Ammon's horn (tissue), 1 donor: ENCODE results near the gene ARHGAP9.
"Not testable (repeated sequence)": the region's sequence is repeated elsewhere in the genome, so short reads cannot be mapped to it uniquely, and the experiment has no call there.

Source experiments
- DNase-seq: peaks from one replicate; pipeline ENCODE4 v3.0.0-alpha.2; 2016; ENCODE audit warnings: low spot score

ARHGAP9 gene

DNA sequence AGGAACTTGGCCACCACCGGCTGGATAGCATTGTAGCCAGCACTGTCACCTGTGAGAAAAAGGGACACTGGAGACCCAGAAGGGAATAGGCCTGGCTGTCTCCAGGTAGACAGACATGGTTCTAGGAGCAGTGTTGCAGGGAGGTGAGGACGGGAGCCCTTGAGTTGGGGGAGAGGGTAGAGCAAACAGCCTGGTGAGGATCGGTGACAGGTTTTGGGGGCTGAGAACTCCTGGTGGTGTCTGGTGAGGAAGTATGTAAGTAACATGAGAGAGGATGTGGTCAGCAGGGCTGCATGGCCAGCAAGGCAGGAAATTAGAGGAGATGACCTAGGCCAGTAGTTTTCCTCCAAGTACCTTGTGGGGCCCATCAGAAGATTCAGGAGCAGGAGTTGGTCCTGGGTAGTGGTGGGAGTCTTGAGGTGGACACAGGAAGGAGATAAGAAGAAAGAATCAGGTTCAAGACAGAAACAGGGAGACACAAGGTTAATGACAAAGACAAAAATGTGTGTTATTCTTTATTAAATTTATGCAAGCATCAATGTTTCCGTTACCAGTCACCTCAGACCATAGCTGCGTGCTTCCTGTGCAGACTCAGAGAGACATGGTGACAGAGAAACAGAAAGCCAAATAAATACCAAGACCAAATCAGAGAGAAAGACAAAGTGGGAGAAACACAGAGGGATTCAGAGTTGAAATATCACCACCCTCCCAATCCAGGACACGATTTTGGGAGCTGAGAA, at the start of gene ARHGAP9:
Gene ARHGAP9, minus strand, starts transcription at position 491 of the 740 bp plus-strand sequence. Its CDS starts 460 bp downstream, at position 31.
- peak; percentile 58 for DNase-seq

DNA sequence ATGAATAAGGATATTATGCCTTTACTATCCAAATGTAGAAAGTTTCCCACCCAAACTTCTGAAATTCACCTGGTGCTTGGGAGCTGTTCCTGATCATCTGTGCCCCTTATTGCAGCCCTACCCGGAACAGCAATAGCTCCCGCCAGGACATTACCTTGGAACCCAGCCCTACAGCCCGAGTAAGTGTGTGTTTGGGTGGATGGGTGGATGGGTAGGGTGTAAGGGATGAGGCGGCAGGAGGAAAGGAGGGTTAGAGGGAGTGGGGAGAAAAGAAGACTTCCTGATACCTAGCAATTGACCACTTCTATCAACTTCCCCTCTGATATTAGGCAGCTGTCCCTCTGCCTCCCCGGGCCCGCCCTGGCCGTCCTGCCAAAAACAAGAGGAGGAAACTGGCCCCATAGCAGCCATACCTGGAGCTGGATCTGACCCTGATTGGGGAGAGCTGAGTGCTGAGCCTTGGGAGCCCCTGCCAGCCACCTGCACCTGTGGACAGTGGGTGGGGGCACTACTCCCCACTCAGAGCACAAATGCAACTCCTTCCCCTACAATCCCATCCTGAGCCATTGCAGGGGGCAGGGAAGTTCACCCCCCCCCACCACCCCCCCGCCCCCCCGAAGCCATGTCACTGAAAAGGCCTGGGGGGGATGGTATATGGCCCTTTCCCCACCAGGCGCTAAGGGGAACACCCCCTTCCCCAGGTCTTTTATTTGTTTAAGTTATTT, 49.3 kb upstream of the ARHGAP9 start:
- no peak for DNase-seq

DNA sequence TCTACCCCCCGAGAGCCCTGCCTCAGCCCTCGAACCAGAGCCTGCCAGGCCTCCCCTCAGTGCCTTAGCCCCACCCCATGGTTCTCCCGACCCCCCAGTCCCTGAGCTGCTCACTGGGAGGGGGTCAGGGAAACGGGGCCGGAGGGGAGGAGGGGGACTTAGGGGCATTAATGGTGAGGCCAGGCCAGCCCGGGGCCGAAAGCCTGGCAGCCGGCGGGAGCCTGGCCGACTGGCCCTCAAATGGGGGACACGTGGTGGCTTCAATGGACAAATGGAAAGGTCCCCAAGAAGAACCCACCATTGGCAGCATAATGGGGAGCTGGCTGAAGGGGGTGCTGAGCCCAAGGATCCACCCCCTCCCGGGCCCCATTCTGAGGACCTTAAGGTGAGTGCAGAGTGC, 48.5 kb upstream of the ARHGAP9 start:
- DNase-seq: no peak

DNA sequence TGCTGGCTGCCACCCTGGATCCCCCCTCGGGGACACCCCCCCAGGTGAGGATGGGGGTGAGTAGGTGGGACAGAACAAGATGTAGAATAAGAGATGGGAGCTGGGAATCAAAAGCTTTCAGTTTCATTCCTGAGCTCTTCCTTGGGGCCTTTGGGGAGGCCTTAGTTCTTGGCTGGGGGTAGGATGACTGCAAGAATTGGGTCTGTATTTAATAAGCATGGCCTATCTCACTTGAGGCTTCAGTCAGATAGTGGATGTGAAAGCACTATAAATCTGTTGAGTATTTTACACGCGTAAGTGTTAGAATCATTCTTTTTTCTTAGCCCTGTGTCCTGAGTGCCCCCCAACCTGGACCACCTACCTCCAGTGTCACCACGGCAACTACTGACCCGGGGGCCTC, 47.5 kb upstream of the ARHGAP9 start:
- DNase-seq: no peak

DNA sequence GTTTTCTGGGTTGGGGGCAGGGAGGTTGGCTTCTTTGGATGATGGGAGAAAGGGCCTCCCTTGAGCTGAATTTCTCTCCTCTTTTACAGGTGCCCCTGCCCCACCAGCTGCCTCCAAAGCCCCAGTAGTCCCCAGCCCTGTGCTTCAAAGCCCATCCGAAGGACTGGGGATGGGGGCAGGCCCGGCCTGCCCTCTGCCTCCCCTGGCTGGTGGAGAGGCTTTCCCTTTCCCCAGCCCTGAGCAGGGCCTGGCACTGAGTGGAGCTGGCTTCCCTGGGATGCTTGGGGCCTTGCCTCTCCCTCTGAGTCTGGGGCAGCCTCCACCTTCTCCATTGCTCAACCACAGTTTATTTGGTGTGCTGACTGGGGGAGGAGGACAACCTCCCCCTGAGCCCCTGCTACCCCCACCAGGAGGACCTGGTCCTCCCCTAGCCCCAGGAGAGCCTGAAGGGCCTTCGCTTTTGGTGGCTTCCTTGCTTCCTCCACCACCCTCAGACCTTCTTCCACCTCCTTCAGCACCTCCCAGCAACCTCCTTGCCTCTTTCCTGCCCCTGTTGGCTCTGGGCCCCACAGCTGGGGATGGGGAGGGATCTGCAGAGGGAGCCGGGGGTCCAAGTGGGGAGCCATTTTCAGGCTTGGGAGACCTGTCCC, 46.9 kb upstream of the ARHGAP9 start:
- DNase-seq: no peak

DNA sequence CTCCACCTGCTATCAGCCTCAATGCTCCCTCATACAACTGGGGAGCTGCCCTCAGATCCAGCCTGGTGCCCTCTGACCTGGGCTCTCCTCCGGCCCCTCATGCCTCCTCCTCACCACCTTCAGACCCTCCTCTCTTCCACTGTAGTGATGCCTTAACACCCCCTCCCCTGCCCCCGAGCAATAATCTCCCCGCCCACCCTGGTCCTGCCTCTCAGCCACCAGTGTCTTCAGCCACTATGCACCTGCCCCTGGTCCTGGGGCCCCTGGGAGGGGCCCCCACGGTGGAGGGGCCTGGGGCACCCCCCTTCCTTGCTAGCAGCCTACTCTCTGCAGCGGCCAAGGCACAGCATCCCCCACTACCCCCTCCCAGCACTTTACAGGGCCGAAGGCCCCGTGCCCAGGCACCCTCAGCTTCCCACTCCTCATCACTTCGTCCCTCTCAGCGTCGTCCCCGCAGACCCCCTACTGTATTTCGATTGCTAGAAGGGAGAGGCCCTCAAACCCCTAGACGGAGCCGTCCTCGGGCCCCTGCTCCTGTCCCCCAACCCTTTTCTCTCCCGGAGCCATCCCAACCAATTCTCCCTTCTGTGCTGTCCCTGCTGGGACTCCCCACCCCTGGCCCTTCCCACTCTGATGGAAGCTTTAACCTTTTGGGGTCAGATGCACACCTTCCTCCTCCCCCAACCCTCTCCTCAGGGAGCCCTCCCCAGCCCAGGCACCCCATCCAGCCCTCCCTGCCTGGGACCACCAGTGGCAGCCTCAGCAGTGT, 46.1 kb upstream of the ARHGAP9 start:
- no peak for DNase-seq

DNA sequence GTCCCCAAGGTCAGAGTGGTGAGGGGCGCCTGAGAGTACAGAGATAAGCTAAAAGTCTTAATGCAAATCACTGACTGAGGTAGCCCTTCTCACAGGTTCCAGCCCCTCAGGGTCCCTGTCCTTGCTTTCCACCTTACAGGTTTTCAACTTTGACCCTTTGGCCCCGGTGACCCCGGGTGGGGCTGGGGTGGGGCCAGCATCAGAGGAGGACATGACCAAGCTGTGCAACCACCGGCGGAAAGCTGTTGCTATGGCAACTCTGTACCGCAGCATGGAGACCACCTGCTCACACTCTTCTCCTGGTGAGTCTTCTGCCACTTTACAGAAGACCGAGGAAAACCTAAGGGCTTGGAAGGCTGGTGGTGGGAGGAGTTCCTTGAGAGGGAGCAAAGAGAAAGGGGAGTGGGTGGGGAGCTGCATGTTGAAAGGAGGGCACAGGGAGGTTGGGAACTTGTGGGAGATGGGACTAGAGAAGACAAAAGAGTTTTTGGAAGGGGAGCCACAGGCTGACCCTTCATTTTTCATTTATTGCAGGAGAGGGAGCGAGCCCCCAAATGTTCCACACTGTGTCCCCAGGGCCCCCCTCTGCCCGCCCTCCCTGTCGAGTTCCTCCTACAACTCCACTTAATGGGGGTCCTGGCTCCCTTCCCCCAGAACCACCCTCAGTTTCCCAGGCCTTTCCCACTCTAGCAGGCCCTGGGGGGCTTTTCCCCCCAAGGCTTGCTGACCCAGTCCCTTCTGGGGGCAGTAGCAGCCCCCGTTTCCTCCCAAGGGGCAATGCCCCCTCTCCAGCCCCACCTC, 45.3 kb upstream of the ARHGAP9 start:
- no peak for DNase-seq

DNA sequence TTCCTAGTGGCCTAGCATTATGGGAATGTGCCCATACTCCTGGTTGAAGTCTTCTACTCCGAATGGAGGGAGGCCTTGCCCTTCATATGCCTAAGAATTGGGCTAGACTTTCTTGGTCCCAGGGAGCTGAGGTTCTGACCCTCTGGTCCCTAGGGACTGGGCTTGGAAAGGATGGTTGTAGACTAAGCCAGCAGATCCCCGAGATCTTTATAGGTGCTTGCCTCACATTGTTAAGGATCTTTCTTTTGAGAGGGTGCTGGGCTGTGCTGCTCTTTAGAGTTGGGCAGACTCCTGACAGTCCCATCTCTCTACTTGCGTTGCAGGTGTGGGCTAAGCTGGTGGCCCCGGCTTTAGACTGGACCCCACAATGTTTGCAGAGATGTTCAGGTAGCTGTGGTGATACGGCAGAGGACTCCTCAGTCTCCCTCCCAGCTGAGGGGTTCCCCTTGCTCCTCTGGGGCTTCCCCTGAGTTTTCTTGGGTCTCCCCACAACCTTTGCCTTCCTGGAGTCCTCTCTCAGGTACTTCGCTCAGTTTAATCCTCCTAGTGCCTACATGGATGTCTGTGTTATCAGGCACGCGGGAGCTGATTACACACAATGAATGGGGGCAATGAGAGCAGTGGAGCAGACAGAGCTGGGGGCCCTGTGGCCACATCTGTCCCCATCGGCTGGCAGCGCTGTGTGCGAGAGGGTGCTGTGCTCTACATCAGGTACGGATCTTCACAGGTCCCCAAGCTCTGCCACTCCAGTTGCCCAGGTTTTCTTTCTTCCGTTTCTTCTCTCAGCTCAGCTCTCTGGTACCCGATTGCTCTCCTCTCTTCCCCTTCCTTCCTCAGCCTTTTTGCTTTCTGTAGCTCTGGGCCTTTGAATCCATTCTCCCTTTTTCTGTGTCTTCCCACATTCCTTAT, 44.3 kb upstream of the ARHGAP9 start:
- no peak for DNase-seq

DNA sequence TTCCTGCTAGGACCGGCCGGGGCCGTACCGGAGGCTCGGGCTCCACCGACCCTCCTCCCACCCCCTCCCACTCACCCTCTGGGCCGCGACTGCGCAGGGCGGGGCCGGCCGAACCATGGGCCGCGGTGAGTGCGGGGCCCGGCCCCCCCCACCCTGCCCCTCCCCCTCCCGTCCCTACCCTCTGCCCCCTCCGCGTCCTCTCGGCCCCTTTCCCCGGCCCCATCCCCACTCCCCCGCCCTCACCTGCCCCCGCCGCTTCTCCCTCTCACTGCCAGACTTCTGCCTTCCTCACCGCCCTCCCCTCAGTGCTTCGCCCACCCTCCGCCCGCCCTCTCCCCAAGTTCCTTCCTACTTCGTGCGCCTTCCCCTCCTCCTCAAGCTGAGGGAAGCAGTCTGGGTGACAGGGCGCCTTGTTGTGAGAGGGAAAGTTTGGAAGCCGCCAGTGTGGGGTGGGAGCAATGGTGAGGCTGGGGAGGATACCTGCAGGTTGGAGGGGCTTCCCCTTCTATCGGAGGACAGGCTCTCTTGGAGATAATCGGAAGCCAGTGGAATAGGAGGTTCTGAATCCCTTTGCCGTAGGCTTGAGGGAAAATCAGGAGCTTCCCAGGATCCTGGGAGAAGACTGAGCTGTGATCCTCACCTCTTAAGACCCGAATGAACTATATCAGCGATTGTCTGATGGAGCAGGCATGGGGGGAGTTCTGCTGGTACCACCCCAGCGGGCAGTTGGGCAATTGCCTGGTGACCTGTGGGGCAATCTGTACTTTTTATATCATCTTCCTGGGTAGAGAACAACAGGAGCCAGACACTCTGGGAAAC, 43.4 kb upstream of the ARHGAP9 start:
- DNase-seq: peak; percentile 79

DNA sequence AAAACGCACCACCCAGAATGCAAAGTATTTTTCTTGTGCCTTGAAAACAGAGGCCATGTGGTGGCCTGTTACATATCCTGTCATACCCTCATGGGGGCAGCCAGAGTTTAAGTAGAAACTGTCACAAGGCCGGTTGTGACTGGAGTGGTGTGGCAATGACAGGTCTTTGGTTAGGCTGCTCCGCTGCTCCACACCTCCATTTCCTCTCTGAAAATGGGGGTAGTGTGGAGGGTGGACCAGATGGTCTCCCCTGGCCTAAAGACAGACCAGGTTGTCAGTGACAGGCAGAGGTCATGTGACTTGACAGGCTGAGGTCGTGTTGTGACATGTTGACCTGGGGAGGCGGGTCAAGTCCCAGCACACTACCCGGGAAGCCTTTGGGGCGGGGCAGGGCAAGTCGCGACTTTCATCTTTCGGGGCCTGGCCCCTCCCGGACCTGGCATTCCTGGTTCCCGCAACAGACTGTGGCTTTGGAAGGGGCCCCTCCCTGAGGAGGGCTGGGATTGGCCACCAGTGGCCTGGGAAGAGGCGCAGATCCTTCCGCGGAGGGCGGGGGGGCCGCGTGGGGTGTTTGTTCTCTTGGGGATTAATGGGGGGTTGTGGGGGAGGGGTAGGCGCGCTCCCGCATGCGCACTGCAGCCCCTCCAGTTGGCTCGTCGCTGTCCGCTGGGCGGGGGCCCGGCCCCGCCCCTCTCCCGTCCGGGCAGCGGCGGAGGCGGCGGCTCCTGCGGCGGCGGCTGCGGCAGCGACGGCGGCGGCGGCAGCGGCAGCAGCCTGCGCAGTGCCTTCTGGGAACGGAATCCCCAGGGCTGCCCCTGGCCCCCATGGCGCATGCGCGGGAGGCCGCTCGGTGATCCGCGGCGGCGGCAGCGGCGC, 42.6 kb upstream of the ARHGAP9 start, which contains the start of gene MBD6:
Gene MBD6, plus strand, starts transcription at position 814 of the 876 bp plus-strand sequence. CDS start 1,480 bp downstream, outside the sequence.
- peak; percentile 88 for DNase-seq

DNA sequence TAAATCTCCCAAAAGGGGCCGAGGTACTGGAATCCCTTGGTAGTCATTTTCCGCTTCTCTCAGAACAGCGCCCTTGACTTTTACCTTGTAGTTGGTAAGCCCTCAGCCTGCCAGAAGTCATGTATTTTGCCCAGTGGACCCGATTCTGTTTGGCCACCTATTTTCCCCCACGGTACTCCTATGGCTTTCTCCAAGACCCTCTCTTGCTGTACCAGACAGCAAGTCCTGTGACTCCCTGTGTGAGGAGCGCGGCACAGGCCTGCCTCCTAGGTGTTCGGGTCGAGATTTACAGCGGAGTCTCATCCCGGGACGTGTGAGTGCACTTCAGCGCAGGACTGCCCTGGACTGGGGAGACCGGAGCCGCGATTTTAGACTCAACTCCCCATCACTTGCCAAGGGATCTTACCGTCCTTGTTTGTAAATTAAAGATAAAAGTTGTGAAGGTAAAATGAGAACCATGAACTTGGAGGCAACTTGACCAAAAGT, 41.9 kb upstream of the ARHGAP9 start:
- DNase-seq: peak; percentile 54

DNA sequence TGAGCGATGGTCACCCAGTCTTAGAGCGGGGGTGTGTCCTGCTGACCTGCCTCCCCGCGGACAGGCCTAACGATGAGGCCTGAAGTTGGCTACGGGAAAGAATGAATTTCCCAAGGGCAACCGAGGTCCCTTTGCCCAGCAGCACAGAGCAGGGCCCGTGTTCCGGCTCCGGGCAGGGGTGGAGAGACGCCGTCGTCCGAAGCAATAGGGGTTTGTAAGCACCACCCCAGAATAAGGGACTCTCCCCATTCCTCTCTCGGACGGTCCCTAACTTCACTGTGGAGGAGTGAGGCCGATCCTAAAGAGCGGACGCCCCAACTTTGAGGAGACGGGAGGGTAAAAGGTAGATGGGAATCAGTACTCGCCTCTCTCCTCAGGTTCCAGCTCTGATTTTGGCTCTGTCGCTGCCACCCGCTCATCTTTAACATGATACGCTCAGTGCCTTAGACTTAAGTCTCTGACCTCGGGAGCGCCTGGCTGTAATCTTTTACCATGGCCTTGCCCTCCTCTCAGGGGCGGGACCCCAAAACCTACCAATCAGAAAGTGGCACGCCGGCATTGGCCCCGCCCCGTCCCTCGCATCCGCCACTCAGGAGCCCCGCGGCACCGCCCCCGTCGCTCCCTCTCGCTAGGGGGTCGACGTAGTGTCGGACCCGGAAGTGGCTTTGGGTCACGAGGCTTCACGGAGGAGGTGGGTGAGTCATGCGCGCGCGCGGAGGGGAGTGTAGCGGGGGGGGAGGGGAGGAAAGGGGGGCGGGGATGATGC, 40.6 kb upstream of the ARHGAP9 start, which contains the start of gene DDIT3:
Gene DDIT3, minus strand, starts transcription at position 462 of the 766 bp plus-strand sequence. CDS start 3,108 bp downstream, outside the sequence.
- DNase-seq: peak; percentile 99

DNA sequence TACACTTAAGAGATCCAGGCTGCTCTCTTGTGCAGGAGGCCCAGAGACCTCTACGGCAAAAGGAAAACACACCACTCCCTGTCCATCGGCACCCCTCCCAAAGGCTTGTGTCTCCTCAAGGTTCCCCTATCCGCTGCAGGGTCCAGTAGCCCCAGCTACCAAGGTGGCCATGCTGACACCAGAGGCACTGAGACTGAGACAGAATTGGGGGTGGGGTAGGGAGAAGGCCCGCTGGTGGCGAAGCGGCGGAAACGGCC, 40.1 kb upstream of the ARHGAP9 start:
- no peak for DNase-seq

DNA sequence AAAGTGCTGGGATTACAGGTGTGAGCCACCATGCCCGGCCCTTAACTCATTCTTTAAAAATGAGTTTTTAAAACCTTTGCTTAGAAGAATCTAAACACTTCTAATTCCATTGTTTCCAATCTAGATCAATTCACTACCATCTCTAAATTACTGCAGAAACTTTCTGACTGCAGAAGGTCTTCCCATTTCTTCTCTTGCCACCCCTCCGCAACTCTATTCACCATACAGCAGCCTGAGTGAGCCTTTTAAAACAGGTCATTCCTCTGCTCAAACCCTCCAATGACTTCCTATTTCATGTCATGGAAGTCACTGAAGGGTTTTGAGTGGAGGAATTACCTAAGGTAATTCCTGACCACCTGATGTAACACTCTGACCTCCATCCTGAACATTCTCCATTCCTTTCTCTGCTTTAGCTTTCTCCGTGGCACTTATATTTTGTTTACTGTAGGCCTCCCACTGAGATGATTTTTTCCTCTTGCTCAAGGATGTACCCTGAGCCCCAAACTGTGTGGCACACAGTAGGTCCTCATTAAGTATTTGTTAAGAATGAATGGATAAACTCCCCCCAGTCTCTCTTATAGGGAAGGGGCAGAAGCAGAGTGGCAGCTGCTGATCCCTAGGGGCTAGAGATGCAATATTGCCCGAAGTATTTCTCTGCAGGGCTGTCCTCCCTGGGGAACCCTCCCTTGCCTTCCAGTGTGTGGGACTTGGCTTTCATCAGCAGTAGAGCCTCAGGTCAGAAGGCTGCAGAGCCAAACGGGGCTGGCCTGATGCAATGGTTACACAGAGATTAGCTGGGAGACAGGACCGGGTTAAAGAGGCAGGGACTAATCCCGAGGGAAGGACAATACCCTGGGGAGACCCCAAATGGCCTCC, 39.5 kb upstream of the ARHGAP9 start:
- DNase-seq: no peak

DNA sequence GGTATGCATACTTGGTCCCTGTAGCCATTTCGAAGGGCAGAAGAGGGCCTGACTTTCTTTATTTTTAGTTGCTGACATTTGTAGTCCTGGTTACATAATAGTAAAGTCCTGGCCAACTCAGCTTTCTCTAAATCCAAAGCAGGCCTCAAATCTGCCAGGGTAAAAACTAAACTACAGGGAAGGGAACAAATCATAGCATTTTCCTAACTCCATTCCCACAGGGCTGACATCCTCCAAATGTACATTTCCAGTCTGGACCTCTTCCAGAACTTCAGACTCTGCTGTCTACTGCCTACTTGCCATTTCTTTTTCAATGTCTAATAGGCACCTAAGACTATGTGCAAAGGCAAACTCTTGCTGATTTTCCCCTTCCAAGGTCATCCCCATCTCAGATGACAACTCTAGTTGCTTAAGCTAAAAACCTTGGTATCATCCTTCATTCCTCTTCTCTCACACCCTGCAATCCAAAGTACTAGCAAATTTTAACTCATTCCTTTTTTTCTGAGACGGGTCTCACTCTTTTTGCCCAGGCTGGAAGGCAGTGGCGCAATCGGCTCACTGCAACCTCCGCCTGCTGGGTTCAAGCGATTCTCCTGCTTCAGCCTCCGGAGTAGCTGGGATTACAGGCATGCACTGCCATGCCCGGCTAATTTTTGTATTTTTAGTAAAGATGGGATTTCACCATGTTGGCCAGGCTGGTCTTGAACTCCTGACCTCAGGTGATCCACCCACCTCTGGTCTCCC, 38.7 kb upstream of the ARHGAP9 start:
- no peak for DNase-seq

DNA sequence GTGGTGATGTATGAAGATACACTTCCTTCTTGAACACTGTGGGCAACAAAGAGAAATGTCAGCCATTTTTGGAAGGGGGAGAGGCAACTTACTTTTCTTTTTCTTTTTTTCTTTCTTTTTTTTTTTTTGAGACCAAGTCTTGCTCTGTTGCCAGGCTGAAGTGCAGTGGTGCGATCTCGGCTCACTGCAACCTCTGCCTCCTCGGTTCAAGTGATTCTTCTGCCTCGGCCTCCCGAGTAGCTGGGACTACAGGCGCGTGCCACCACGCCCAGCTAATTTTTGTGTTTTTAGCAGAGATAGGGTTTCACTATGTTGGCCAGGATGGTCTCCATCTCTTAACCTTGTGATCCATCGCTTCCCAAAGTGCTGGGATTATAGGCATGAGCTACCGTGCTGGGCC, 38.1 kb upstream of the ARHGAP9 start:
- not testable (repeated sequence) for DNase-seq
